Stimulated activated CD8-positive, alpha-beta memory T cell treated with anti-CD3 and anti-CD28 coated beads, Interleukin-4, amount 100 ng/mL, for 48 hours (primary cell): ENCODE measurements around the gene INSIG1.

ENCODE experiments used
- DNase-seq: peaks from one replicate; pipeline ENCODE4 v3.0.0-alpha.2; 2020

INSIG1 gene

DNA sequence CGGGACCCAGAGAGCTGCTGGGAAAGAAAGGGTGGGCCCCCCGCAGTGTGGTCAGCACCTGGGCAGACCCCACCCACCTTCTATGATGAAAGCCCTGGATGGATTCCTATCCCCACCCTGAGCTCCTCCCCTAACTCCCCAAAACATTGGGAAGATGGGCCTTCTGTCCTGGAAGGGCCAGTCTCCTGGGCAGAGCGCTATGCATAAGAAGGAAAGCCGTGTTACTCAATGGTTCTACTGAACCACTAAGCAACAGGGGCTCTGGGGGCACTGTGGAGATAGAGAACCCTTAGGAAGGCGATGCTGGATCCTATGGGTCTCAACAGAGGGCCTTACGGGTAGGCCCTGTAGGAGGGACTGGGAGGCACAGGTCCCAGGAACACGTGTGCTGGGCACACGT lies 30.7 kb upstream of the INSIG1 start:
- no peak for DNase-seq

DNA sequence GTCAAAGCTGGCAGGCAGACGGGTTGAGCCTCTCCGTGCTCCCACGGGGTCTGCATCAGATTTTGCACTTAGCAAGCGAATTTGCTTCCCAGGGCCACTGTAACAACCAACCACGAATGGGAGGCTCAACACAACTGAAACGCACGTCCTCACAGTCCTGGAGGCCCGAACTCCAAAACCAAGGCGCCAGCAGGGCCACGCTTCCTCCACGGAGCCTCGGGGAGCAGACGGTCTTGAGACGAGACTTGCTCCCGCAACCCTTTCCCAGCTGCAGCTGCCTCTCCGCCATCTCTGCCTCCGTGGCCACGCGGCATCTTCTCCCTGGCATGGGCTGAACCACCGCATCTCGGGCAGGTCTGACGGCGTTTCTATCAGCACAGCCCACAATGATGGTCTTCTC lies 30.2 kb upstream of the INSIG1 start:
- no peak for DNase-seq

DNA sequence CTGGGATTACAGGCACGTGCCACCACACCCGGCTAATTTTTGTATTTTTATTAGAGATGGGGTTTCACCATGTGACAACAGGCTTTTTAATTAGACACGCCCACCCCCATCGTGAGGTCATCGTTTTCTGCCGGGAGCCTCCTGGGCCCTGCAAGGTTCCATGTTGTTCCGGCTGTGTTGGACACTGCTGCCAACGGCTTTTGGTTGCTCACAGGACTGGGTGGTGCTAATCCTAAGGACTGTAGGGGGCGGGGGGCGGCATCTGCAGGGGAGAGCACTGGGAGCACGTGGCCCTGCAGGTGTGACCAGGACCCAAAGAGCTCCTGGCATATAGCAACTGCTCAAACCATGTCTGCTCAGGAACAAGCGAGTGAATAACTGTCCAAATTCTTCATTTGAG lies 29.5 kb upstream of the INSIG1 start:
- DNase-seq, result no peak

DNA sequence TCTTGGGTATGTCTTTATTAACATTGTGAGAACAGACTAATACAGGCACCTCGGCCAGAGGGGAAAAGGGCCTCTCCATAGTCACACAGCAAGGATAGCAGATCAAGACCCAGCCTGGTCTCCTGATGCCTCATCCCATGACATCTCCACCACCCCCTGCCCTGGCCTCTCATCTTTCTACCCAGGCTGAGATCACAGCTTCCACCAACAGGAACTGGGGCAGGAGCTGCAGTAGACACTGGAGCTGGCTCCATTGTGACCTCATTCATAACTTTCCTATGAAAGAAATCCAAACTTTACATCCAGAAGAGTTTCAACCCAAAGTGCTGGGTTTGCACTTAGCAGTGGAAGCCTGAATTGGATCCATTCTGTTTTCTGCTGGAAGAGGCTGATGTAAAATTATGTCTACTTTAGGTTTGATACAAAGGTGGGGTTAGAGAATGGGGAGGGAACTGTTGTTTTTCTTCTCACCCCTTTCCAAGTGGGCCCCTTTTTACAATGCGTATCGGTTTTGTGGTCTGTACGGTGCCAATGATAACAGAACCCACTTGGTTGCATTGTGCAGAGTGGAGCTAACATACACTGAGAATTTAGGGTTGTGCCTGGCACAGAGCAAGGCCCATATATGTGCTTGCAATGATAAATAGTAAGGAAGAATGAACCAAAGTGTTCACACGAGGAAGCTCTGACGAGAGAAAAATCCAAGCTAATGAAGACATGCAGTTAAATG lies 28.6 kb upstream of the INSIG1 start:
- DNase-seq, result no peak

DNA sequence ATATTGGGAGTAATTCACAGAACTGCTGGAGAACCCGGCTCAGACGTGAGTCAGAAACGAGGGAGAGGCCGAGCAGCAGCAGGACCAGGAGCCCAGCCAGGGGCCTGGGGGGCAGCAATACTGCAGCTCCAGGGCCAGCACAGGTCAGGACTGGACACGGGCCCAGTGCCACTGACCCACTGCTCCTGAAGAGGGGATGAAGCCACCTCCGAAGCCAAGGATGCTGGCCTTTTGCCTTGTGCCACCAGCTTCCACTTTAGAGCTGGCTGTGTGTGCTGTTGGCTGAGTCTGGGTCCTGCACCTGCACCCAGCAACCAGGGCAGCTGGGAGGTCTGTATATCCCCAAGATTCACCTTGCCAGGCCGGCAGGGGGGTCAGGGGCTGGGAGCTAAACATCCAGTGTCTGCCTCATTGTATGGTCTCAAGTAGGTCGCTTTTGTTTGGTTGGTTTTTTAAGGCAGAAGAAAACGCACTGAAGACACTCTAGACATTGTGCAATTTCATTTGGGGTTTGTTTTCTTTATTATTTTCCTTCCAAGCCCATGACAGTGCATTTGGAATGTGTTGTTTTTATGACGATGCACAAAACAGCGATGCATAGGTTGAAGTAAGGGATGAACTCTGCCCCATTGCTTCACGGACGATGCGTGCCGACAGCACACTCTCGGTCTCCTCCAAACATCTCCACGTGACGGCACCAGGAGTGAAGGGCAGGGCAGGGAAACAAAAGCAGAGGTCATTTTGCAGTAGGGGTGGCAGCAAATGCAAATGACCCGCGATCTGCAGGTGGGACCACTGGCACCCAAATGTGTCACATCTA lies 27.7 kb upstream of the INSIG1 start:
- DNase-seq, result no peak

DNA sequence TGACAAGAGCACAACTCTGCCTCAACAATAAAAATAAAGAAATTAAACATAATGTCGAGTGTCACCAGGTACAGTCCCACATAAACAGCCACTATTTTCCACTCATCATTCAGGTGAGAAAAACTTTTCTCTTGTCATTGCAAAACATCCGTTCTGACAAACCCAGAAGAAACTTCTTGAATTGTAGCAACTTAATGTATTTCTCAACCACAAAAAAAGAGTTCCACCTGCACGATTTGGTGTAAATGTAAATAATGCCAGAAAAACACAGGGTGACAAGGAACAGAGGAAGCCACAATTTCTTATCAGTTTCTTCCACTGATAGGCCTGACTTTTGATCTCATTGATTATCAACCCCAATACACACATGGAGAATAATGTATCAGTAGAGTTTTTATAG lies 26.8 kb upstream of the INSIG1 start:
- no peak for DNase-seq

DNA sequence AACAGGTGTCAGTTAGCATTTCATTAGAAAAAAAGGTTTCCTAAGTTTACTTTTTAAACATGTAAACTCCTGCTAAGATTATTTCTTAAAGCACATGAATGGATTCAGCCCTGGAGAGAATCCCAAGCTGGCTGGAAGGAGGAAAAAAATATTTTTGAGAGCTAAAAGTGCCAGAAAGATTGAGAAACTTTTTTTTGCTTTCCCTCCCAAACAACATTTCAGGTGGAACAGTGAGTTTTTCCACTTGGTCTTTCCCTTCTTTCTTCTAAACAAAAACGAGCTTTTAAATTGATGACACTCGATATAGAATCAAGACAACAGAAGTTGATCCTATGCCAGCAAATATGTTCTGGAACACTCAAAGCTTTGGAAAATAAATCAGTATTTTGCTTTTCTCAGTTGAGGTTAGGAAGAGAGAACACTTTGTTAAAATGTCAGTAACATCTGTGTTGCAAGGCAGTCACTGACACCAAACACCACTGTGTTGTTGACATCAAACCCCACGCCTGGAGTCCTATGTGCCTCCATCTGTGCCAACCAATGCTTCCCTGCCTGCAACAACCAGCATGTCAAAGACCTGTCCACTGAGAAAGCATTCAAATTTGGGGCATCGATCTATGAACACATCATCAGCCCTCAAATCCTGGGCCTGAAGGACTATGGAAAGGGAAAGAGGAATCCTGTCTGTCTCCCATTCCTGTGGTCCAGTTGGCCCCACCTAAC lies 22.9 kb upstream of the INSIG1 start:
- no peak for DNase-seq

DNA sequence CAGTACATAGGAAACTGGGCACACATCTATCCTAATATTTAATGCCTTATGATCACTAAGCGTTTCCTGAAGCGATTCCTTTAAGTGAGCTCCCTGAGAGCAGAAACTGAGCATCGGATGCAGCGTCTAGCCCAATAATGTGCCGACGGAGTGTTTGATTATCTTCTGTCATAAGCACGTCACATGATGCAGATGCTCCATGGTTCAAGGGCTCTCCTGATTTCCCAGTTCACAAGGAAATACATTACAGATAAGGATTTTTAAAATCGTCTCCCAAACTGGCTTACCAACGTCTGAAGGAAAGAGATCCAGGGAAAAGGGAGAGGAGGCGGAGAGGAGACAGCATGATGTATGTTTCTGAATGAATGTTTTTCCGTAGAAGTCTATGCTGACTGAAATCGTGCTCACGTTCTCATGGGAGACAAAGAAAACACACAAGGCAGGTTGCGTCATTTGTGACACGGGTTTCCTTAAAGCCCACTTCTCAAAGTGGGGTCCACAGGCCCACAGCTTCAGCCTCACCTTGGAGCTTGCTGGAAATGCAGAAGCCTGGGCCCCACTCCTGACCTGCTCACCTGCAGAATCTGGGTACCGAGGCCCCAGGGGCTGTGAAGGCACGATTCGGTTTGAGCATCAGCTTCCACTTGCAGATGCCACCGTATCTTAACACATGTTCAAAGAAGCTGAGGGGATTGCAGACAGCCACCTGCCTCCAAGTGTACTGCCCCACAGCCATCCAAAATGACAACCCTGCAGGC lies 21.5 kb upstream of the INSIG1 start:
- DNase-seq, result no peak

DNA sequence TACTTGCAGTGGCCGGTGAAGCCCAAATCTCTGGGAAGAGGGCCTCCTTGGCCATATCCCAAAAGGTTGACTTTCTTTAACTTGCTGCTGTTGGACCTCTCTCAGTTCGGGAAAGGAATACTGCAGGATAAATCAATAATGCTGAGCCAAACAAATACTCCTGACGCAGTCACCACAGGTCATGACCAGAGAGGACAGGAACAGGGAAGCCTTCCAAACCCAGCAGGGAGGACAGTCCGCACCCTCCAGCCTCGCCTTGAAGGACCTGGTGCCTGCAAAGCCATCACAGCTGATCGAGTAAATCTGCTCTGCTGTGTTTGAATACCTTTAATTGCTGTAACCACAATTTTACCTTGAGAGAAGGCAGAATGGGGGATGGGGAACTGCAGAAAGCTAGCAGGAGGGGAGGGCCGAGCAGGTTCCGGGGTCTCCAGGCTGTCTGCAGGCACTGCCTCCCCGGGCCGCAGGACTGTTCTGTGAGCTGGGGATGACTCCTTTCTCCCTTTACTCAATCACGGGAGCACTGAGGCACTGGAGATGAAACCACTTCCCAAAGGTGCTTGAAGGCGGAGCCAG lies 20.8 kb upstream of the INSIG1 start:
- DNase-seq, result no peak

DNA sequence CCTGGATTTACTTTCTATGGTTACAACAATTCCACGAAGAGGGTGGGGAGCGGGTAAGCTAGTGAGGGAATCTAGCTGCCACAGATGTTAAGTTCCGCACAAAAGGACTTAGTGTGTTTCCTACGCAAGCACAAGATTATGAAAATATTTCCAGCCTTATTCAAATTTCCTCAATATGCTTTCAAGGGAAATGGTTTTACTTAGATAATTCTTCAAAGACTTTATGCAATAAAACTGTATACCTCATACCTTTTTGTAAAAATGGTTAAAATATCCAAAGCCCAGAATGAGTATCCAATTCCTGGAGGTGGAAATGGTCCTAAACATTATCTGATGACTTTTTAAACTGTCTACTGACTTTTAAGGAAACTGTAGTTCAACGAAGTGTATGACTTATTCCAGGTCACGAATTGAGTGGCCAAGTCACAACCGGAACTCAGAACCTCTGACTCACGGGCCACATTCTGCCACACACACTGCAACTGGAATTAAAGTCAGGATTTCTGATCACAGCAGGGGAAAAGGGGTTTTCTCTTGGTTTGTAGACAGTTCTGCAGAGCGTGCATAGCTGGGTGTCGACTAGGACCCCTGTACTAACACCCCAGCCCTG lies 20.2 kb upstream of the INSIG1 start:
- peak; percentile 51 for DNase-seq

DNA sequence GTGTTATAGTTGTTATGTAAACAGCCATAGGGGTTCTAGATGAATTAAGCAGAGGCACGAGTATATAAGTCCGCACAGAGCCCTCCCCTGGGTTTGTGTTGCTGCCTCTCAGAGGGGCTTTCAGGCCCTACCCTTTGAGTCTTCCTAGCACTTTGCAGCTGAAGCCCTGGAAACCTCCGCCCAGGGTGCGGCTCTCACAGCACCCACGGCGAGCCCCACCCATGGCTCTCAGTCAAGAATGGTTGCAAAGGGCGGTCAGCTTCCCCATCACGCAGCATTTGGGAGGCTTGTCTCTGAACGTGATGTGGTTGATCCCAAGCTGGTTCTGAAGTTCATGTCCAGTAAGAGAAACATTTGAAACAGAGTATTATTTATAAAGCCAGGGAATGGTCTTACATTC lies 18.8 kb upstream of the INSIG1 start:
- no peak for DNase-seq

DNA sequence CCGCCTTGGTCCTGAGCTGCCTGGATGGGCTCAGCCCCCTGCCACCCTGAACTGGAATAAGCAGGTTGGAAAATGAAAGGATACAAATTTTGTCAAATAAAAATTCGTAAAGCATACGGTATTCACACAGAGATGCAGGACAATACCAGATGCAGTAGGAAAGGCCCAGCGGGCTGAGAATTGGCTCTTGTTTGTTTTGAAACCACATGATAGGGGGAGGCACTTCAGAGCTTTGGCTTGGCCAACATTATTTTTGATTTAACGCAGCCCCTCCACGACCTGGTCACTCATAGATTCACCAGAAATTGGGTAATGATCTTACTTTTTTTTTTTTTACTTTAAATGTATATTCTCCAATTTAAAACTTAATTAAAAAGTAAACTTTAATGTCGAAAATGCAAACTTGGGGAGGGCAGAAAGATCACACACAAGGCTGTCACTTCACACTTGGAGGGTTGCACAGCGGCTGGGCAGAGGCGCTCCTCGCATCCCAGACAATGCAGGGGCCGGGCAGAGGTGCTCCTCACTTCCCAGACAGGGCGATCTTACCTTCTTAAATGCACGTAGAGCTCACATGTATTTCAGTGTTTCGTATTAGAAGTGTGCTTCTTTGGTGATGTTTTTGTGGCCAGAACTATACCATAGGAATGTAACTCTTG lies 17.8 kb upstream of the INSIG1 start:
- no peak for DNase-seq

DNA sequence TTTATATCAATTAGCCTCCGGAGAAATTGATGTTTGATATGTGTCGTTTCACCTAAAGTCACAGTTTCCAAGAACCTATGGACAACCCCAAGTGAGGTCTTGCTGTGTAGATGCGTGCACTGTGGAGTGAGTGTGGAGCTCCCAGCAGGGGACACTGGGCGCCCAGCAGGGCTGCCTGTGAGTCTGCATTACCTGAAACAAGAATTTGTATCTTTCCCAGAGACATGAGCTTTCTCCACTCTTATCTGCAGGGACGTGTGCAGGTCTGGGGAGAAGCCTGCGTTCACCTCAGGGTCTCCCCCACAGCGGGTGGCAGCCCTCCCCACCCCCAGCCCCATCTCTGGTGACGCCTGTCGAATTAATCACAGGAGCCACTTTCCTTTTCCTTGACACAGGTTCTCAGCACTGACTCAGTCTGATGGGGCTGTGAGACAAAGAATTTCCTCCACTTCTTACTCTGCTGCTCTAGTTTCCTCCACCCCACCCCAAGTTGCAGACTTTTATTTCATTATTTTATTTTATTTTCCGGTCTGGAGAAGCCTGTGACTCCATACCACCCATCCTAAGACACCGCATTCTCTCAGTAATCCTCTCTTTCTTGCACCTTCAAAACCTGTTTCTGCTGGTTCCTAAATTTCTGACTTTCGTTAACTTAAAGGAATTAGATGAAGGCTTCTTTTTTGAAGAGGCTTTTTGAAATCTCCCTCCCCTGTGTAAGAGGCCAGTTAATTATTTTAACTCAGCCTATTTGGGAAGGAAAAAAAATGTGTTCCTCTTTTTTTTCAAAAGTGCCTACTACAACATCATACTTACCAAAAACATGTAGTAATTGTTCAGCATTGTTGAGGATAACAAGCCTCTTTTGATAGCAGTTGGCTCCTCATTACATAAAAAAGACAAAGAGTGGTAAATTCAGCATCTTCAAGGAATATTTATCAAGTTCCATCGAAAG lies 17.0 kb upstream of the INSIG1 start:
- peak; percentile 40 for DNase-seq

DNA sequence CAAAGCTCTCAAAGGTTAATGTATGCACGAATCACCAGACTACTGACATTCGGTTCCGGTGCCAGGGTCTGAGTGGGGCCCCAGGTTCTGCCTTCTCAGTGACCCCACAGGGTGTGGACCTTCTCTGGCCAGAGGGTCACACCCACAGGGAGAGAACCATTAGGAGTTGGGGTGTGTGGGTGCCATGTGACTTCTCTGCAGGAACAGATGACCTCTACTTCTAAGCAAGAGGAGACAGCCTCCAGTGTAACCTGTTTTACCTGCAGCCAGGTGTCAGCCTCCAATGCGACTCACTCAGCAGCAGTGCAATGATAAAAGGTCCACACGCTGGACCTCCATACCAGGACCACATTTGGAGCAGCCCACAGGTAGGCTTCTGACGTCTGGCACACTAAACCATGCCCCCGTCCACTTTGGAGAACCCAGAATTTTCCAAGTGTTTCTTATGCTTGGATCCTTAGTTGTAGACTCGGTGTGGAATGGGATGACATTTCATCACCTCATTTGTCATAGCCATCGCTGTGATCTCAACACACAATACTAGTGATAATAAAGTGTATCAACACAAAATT lies 16.2 kb upstream of the INSIG1 start:
- no peak for DNase-seq

DNA sequence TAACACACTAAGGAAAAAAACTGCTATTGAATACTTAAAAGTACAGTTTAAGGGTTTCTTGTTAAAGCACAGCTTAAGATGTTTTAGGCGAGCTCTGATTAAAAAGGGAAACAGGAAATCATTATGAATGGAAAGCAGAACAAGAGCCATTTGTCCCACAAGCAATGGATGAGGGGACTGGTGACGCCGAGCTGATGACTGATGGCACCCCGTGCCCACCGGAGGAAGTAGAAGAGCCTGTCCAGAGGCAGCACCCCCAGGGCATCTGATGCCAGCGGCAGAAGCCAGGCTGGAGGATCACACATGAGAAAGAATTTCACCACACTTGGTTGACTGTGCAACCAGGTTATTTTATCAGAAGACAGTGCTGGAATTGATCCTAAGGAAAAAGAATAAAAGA lies 15.0 kb upstream of the INSIG1 start:
- DNase-seq, result no peak

DNA sequence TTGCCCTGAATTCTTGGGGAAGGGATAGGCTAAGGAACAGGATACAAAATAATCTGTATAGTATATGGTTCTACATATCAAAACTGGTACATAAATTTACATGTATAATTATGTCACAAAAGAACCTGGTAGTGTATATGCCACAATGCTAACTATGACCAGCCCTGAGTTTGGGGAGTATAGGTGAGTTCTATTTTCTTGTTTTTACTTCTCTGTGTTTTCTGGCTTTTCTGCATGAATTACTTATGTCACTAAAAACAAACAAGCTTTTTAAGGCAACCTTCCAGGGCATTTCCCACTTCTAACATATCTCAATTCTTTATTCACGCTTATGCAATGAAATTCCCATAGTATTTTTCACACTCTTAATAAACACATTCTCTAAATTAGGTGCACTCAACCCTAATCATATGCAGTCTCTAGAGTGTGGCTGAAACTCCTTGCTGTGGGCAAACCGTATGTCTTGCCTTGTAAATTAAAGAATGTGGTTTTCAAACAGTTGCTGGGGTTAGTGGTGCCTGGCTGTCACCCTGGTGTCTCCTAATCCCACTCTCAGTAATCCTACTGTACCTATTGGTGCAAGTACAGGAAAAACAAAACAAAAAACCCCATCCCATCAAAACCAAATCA lies 14.0 kb upstream of the INSIG1 start:
- DNase-seq, result no peak

DNA sequence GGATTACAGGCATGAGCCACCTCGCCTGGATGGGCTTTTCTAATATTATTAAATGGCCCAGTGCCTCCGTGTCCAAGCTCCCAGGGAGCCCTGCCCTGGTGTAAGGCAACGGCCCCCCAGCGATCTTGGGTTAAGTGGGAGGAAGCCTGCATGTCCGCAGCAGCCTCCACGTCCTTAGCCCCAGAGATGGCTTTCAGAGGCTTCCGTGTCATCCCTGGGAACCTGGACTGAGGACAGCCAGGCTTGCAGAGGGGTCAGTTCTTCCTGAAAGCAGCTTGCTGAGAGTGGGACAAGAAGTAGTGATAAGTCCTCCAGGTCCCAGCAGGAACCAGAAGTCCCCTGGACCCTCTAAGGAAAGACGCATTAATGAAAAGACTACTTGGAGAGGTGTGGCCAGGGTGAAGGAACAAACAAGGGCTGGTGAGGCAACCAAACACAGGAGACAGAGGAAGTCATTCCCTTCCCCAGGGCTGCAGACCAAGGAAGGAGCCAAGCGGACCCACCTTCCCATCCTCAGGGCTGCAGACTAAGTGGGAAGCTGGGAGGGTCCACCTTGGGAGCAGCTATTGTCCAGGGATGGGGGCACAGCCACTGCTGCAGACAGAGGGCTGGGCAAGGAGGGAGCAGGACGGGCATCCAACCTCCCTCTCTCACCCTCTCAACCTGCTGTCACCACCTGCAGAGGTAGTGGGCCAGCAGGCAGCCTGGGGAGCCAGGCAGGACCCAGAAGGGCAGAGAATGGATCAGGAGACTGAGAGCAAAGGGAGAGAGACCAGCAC lies 13.0 kb upstream of the INSIG1 start:
- no peak for DNase-seq

DNA sequence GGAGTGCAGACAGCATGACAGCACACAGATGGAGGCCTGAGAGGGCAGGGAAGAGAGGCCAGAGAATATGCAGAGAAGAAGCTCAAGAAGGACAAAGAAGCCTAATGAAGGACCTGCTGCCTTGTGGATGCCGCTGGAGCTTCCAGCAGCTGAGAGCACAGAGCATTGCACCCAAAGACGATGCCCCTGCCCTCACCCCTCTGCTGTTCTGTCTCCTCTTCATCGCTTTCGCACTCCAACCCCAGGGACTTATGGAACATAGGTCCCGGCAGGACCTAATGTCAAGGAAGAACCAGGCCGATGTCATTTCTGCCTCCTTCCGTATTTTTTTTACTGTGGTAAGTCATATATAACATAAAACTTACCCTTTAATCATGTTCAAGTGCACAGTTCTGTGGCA lies 12.3 kb upstream of the INSIG1 start:
- DNase-seq, result no peak

DNA sequence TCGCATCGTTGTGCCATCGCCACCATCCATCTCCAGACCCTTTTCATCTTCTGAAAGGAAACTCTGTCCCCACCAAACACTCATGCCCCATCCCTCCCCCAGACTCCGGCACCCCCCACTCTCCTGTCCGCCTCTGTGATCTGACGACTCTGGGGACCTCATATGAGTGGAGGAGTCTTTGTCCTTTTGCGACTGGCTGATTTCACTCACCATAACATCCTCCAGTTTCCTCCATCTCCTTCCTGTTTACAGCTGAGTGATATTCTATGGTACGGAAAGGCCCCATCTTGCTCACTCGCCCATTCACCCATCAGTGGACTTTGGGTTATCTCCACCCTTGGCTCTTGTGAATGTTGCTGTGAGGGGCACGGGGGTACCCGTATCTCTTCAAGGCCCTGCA lies 11.8 kb upstream of the INSIG1 start:
- DNase-seq, result no peak
